H1 (cell line): ENCODE results near the gene ROR1. TPM values are rescaled to one million over a fixed set of nuclear protein-coding genes. Genes with fewer than 3 reads are reported as not detected.

Experiments used
- BCL11A ChIP-seq, 2 experiments: IDR thresholded peaks; one replicate each; pipeline ENCODE4 v1.6.1; 2011; ENCODE audit warnings: low read depth in 2 of 2, low read length in 2 of 2, mild to moderate bottlenecking in 2 of 2
- CHD7 ChIP-seq: fragments of 300-600 bp; sonication (generic); IDR thresholded peaks from 2 replicates; pipeline ENCODE4 v1.7.1; 2012; ENCODE audit warnings: low read length, moderate library complexity, mild to moderate bottlenecking, inconsistent platforms; ENCODE audit not compliant: insufficient replicate concordance
- JUND ChIP-seq: IDR thresholded peaks from 2 replicates; pipeline ENCODE4 v1.6.1; 2011; ENCODE audit warnings: mild to moderate bottlenecking, improper control_type of control experiment, low read length
- NANOG ChIP-seq: IDR thresholded peaks from 2 replicates; pipeline ENCODE4 v1.6.1; 2011; ENCODE audit warnings: low read length, low read depth, mild to moderate bottlenecking, inconsistent platforms; ENCODE audit not compliant: insufficient read depth, poor library complexity, severe bottlenecking
- POU5F1 ChIP-seq: IDR thresholded peaks from 2 replicates; pipeline ENCODE4 v1.6.1; 2011; ENCODE audit warnings: low read depth, mild to moderate bottlenecking, low read length, moderate library complexity
- RNF2 ChIP-seq: fragments of 200-900, 300-1000 bp; sonication (generic); IDR thresholded peaks from 2 replicates; pipeline ENCODE4 v1.7.1; 2016; ENCODE audit warnings: borderline replicate concordance, low read depth, mild to moderate bottlenecking, antibody characterized with exemption, low read length; ENCODE audit not compliant: poor library complexity, severe bottlenecking; ENCODE audit errors: missing control alignments
- SIX5 ChIP-seq: IDR thresholded peaks from 2 replicates; pipeline ENCODE4 v1.6.1; 2011; ENCODE audit warnings: mild to moderate bottlenecking, low read depth, low read length
- SUZ12 ChIP-seq: fragments of 200-600 bp; sonication (generic); IDR thresholded peaks from 2 replicates; pipeline ENCODE4 v1.6.1; 2012; ENCODE audit warnings: mild to moderate bottlenecking, inconsistent platforms, low read length, moderate library complexity, mixed read lengths
- polyA plus RNA-seq, 7 experiments: library from polyadenylated mRNA; depleted of rRNA in 3 of 7; stranded (reverse) in 5 of 7; unstranded in 2 of 7; fragments of >200 nt in 5 of 7; fragments of 200-250 nt in 2 of 7; gene quantifications; 1 replicate in 5 of 7; 2 replicates in 1 of 7; 4 replicates in 1 of 7; pipeline versions ENCODE4 v1.2.1 to v1.2.3, GENCODE V29; 2011 to 2013; ENCODE audit warnings: missing spikeins in 2 of 7, mixed read lengths in 2 of 7
- total RNA-seq: library from RNA; stranded (reverse); fragmentation: NEBNext Ultra II Directional; extraction: Animal tissue kit (Norgen Biotek cat#: 25700); gene quantifications from 2 replicates; pipeline ENCODE4 v1.2.1, GENCODE V29; 2021

ROR1 gene
- total and polyA plus RNA-seq, 2 of the 8 experiments (the other 6 are each of a cell fraction or from before 2014, with no cell fraction given): 33.6 to 73.6 TPM

- TF ChIP-seq CHD7 (no peak), POU5F1 (no peak), JUND (no peak), NANOG (no peak), SIX5 (no peak), BCL11A (IDR thresholded peaks at IDR 0.05; ENCODE audit: low read depth in 2 of 2, low read length in 2 of 2) (no peak), SUZ12 (no peak), RNF2 (no peak)
Measured at GRCh38 chr1:63868268-63868781, 94.5 kb downstream of the ROR1 start (continued).
